Mononuclear cell (primary cell): ENCODE measurements around the gene C1QTNF12. TPM values are rescaled to one million over a fixed set of nuclear protein-coding genes. Genes with fewer than 3 reads are reported as not detected.

Experiments used
- H3K27me3 ChIP-seq: 2 replicates; pipeline ENCODE4 v1.6.0; 2011; ENCODE audit warnings: low read length, control low read depth; ENCODE audit not compliant: insufficient read depth
- H3K4me1 ChIP-seq: 2 replicates; pipeline ENCODE4 v1.5.1; 2011; ENCODE audit warnings: mild to moderate bottlenecking, low read length, control low read depth; ENCODE audit not compliant: insufficient read depth
- H3K4me3 ChIP-seq: 2 replicates; pipeline ENCODE4 v1.5.1; 2011; ENCODE audit warnings: mild to moderate bottlenecking, low read length, moderate library complexity
- H3K9me3 ChIP-seq: 2 replicates; pipeline ENCODE4 v1.5.1; 2011; ENCODE audit warnings: low read depth, mild to moderate bottlenecking, control low read depth, low read length
- total RNA-seq: library from RNA; depleted of rRNA; stranded (reverse); fragments of >200 nt; gene quantifications from one replicate; pipeline ENCODE4 v1.2.3, GENCODE V29; 2012

Gene C1QTNF12
- total RNA-seq, 1 donor = 1.6 TPM

DNA sequence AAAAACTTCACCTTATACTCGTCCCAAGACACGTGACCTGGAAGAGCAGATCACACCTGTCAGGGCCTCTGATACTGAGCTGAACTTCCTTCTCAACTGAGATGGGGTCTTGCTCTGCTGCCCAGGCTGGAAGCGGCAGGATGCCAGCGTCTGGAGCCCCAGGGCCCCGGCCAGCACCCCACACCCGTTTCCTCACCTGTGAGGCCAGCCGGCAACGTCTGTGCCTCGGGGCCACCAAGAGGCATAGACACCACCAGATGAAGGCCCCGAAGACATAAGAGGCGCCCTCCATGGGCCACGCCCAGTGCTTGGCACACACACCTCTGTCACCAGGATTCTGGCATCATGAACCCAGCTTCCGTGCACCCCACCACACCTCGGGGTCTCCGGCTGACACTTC, 23.2 kb downstream of the C1QTNF12 start:
- Histone ChIP-seq H3K4me1 (peaks cover 8% of the 10 kb centered on the region), H3K9me3 (no peaks in the 10 kb centered on the region), H3K4me3 (no peak overlapping the region), H3K27me3 (no peaks in the 10 kb centered on the region)

DNA sequence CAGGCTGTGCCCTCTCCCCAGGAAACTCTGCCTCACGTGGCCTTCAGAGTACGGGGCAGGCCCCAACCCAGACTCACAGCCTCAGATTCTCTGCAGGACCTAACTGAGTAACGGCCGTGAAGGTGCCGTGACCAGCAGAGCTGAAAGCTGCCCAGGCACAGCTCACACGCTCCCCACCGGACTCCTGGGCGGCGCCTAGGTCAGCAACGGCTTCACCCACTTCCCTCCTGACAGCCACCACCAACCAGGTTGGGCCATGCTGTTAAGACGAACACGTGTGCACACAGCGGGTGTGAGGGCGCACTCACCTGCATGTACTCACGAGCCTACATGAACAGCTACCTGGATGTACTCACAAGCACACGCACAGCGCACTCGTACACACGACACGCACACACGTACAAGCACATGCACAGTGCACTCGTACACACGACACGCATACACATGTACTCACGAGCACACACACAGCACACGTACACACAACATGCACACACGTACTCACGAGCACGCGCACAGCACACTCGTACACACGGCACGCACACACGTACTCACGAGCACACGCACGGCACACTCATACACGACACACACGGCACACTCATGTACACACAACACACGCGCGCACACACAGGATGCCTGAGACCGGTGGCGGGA, 23.8 kb downstream of the C1QTNF12 start:
- no peaks in the 10 kb centered on the region for H3K27me3 ChIP-seq
- peaks cover 14% of the 10 kb centered on the region for H3K4me1 ChIP-seq
- no peak overlapping the region for H3K4me3 ChIP-seq
- no peaks in the 10 kb centered on the region for H3K9me3 ChIP-seq

GRCh38 chr1:1221887-1222574, 24.5 kb downstream of the C1QTNF12 start:
- H3K4me1 ChIP-seq = peaks cover 17% of the 10 kb centered on the region
- H3K27me3 ChIP-seq = no peaks in the 10 kb centered on the region
- no peak overlapping the region for H3K4me3 ChIP-seq
- H3K9me3 ChIP-seq = no peaks in the 10 kb centered on the region

- H3K9me3 ChIP-seq = no peaks in the 10 kb centered on the region
- peaks cover 31% of the 10 kb centered on the region for H3K4me1 ChIP-seq
- H3K4me3 ChIP-seq = no peak overlapping the region
- no peaks in the 10 kb centered on the region for H3K27me3 ChIP-seq
Measured at GRCh38 chr1:1220197-1220596, 26.3 kb downstream of the C1QTNF12 start.

- Histone ChIP-seq H3K4me1 (peaks cover 38% of the 10 kb centered on the region), H3K27me3 (no peaks in the 10 kb centered on the region), H3K4me3 (no peak overlapping the region), H3K9me3 (no peaks in the 10 kb centered on the region)
Measured at GRCh38 chr1:1219341-1219740, 27.2 kb downstream of the C1QTNF12 start.

DNA sequence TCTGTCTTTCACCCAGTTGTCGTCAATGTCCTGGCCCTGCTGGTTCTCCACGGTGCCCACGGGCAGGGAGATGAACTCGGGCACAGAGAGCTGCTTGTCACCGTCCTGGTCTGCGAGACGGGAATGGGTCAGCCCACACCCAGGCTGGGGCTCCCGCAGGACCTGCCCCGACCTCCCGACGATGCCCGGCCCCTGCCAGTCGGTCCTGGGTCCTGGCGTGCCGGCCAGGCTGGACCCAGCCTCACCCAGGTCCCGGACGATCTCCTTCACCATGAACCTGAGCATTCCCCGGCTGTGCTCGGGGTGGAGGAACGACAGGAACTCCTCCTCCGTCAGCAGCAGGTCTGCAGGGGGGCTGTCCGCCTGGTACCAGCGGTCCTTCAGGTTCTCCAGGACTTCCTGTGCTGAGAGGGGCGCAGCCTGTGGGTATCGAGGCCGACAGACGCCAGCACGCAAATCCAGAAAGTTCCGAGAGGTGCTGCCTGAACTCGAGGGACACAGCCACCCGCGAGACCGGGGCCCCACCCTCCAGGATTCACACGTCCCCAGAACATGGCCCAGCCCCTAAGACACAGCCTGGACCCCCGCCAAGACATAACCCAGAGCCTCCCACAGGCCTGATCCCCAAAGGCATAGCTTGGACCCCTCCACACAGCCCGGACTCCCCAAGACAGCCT, 27.9 kb downstream of the C1QTNF12 start:
- Histone ChIP-seq H3K4me3 (no peak overlapping the region), H3K4me1 (peaks cover 44% of the 10 kb centered on the region), H3K27me3 (no peaks in the 10 kb centered on the region), H3K9me3 (no peaks in the 10 kb centered on the region)

DNA sequence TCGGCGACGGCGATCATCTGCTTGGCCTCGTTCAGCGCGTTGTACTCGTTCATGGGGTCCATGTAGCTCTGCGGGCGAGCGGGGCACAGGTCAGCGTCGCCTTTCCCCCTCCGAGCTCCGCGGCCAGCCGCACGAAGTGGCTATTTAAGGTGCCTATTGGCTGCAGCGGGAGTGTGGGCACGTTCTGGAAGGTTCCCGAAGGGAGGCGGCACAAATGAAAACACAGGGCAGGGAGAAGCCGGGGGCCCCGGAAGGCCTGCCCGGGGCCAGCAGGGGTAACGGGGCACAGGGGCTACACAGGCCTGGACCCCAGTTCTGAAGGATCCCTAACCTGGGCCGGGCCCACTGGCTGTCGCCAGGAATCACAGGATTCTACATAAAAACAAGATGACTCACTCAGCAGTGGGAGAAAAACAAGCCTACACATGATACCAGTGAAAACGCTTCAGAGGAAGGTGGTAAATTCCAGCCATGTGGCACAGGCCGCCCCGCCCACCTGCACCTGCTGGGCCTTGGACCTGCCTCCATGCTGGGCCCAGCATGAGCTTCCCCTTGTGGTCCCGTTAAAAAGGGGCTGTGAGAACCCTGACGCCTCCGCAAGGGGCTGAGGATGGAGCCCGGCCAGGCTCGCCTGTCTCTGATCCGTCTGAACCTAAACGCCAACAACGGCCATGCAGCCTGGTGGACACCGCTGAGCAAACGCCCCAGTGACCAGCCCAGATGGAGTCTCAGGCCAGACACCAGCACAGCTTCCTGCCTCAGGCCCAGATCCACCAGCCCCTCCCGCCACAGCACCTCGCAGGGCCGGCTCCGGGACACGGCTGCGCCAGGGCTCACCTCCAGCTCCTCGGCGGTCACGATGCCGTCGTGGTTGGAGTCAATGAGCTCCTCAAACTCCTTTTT, 28.6 kb downstream of the C1QTNF12 start:
- Histone ChIP-seq H3K4me3 (no peak overlapping the region), H3K27me3 (no peaks in the 10 kb centered on the region), H3K9me3 (no peaks in the 10 kb centered on the region), H3K4me1 (peaks cover 51% of the 10 kb centered on the region)

DNA sequence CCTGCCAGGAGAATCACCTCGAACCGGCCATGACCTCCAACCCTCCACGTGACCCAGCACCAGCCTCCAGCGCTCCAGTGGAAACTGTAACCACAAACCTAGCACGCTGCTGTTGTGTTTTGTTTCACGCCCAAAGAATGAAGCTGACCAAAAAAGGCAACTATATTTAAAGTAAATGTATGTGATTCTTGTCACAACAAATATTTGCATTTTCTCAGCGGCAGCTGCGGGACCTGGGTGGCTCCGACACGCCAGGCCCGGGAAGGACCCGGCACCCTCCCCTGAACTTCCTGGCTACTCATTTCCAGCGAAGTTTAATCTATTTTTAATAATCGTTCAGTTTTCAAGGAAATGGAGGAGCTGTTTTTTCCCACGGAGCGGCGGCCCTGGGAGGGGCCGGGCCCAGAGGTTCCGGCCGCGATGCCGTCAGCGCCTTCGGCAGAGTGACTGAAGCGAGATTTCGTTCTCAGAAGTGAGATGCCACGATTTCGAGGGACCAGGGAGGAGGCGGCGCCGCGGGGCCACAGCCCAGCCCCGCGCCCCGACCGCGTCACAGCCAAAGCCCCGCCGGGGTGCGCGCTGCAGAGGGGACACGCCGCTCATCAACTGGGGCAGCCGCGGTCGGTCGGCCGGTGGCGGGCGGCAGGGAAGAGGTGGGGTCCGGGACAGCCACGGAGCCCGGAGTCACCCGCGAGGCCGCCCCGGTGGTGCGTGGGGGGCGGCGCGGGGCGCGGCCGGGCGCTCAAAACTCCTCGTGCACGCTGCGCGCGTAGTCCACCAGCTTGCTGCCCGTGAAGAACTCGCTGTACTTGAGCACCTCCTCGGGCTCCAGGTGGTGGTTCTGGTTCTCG, 29.5 kb downstream of the C1QTNF12 start:
- no peaks in the 10 kb centered on the region for H3K27me3 ChIP-seq
- no peaks in the 10 kb centered on the region for H3K9me3 ChIP-seq
- H3K4me3 ChIP-seq = no peak overlapping the region
- H3K4me1 ChIP-seq = peaks cover 58% of the 10 kb centered on the region

DNA sequence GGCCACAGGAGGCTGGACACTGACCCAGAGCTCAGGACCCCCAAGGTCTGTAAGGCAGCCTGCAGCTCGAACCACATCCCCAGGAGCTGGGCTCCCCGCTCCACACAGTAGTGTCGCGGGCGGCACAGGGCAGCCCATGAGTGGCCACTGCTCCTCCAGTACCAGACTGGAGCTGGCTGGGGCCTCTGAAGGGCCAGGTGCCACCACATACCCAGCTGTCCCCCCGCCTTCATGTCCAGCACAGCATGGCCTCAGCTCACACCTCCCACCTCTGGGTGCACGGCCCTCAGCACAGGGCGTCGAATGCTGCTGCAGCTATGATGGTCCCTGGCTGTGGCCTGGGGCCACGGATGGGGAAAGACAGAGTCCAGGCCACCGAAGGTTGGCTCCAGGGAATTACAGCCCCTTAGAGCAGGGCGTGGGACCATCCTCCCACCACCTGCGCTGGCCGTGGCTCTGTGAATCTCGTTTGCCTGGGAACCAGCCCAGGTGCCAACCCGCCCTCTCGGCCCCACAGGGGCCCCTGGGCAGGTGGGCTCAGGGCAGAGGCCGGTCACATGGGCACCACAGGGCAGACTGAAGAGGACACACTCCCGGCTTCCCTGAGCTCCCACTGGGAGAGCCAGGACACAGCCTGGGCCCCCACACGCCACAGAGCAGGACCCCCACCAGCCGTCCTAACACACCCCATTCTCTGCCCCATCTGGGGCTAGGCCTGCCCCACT, 30.5 kb downstream of the C1QTNF12 start:
- H3K4me1 ChIP-seq = peaks cover 52% of the 10 kb centered on the region
- H3K4me3 ChIP-seq = no peak overlapping the region
- H3K9me3 ChIP-seq = no peaks in the 10 kb centered on the region
- H3K27me3 ChIP-seq = no peaks in the 10 kb centered on the region

DNA sequence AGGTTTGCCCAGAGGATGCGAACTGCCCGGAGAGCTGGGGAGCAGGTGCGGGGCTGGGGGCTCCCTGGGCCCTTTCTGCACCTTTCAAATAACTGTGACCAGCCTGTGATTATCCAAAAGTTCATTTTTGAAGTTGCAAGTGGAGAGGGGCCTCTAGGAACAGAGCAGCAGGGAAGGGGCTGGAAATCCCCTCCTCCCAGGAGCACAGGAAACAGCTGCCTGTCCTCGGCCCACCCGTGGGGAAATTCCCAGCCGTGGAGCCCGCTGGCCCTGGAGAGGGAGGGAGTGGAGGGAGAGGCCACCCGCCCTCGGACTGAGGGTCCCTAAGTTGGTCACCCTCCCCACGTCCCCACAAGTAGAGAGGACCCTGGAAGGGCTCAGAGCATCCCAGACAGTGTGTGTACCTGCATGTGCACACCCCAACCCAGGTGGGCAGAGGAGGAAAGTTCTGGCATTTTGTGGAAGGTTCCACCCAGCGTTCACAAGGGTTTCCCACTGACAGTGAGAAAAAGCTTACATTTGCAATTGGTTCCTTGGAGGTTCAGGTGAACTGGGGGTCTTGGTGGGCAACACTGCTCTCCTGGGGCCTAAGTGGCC, 31.3 kb downstream of the C1QTNF12 start:
- no peaks in the 10 kb centered on the region for H3K27me3 ChIP-seq
- no peaks in the 10 kb centered on the region for H3K9me3 ChIP-seq
- no peak overlapping the region for H3K4me3 ChIP-seq
- peaks cover 52% of the 10 kb centered on the region for H3K4me1 ChIP-seq

DNA sequence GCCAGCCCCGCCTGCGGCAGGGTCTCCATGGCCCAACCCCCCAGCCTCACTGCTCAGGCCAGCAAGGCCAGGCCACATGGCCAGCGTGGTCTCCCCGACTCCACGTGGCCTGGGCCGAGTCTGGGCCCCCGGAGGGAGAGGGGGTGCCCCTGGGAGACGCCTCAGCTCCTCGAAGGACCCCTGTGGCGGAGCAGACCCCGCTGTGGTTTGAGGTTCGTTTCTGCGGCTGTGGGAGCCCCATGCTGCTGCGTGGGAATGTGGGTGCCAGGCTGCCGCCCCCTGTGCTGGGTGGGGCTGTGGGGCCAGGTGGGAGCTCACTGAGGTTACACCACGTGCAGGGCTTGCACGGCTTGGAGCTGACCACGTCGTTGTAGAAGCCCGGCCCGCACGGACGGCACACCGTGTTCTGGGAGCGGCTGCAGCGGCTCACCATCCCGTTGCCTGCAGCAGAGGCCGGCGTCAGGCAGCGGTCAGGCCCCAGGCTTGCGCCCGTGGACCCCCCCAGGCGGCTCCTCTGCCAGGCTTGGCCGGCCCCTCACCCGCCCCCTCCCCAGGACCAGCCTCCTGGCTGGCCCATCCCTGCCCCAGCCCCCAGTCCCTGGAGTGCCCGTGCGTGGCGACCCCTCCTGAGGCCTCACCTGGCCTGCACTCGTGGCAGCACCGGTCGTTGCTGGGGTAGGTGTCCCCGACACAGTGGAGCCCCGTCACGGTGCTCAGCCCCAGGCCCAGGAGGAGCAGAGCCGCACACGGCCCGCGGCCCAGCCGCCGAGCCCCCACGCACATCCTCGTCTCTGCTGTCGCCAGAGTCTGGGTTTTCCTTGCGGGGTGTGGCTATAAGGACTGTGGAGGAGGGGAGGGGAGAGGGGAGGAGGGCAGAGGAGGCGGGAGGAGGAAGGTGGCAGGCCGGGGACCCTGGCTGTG, 32.9 kb downstream of the C1QTNF12 start, which contains the start of gene TNFRSF4:
Gene TNFRSF4 (minus strand): TSS at position 809 of the 921 bp plus-strand sequence. CDS start 26 bp downstream, at position 783.
- no peaks in the 10 kb centered on the region for H3K27me3 ChIP-seq
- H3K4me1 ChIP-seq = peaks cover 59% of the 10 kb centered on the region
- H3K9me3 ChIP-seq = no peaks in the 10 kb centered on the region
- peak within 1 kb of the TSS; percentile 6 for H3K4me3 ChIP-seq

GRCh38 chr1:1212780-1213344, 33.7 kb downstream of the C1QTNF12 start:
- no peaks in the 10 kb centered on the region for H3K9me3 ChIP-seq
- peaks cover 59% of the 10 kb centered on the region for H3K4me1 ChIP-seq
- no peaks in the 10 kb centered on the region for H3K27me3 ChIP-seq
- H3K4me3 ChIP-seq = peak overlapping the region; percentile 6
